PC-3 (cell line): ENCODE results near the gene TPD52L1. TPM values are rescaled to one million over a fixed set of nuclear protein-coding genes. Genes with fewer than 3 reads are reported as not detected.

Experiments used
- ATAC-seq: fragments of 200-7000 bp; cut with Tn5 transposase; 2 replicates; pipeline ENCODE4 v1.9.1; 2020; ENCODE audit warnings: mild to moderate bottlenecking, moderate library complexity
- BruUV-seq: library from RNA; stranded (reverse); fragments of 400-500 nt; replicated peaks from 2 replicates; lab custom pipeline; 2021; lab: Mats Ljungman, UMichigan
- CTCF ChIA-PET: fragments of 300-600 bp; sonication (Branson Sonifier 250); formaldehyde crosslinking; loops from one replicate; lab custom pipeline; 2022; ENCODE audit warnings: antibody characterized with exemption; lab: Charles Lee
- POLR2A ChIA-PET: fragments of 300-600 bp; sonication (Branson Sonifier 250); formaldehyde crosslinking; loops from one replicate; lab custom pipeline; 2022; ENCODE audit warnings: antibody characterized with exemption; ENCODE audit not compliant: unreplicated experiment; lab: Charles Lee
- DNase-seq: peaks from one replicate; pipeline ENCODE4 v3.0.0-alpha.2; 2015
- H2AFZ ChIP-seq: fragments of 300-600 bp; sonication (generic); 2 replicates; pipeline ENCODE4 v1.6.0; 2016; ENCODE audit warnings: antibody characterized with exemption, low read length
- H3F3A ChIP-seq: fragments of 300-600 bp; sonication (generic); one replicate; pipeline ENCODE4 v1.6.0; 2017; ENCODE audit warnings: antibody characterized with exemption, low read length, control low read depth, mild to moderate bottlenecking; ENCODE audit not compliant: unreplicated experiment
- H3K27ac ChIP-seq: fragments of 300-600 bp; sonication (generic); 2 replicates; pipeline ENCODE4 v1.5.1; 2016; ENCODE audit warnings: mild to moderate bottlenecking, low read length
- H3K27me3 ChIP-seq: fragments of 300-600 bp; sonication (generic); 2 replicates; pipeline ENCODE4 v1.6.1; 2016; ENCODE audit warnings: low read length, mixed read lengths
- H3K36me3 ChIP-seq: fragments of 300-600 bp; sonication (generic); 2 replicates; pipeline ENCODE4 v1.6.1; 2016; ENCODE audit warnings: low read depth, mixed run types, low read length, mixed read lengths
- H3K4me1 ChIP-seq: fragments of 300-600 bp; sonication (generic); 2 replicates; pipeline ENCODE4 v1.5.1; 2016; ENCODE audit warnings: low read length; ENCODE audit not compliant: insufficient read depth
- H3K4me2 ChIP-seq: fragments of 300-600 bp; sonication (generic); 2 replicates; pipeline ENCODE4 v1.6.0; 2016; ENCODE audit warnings: low read length
- H3K4me3 ChIP-seq: fragments of 300-600 bp; sonication (generic); 2 replicates; pipeline ENCODE4 v1.5.1; 2016; ENCODE audit warnings: mild to moderate bottlenecking, low read length, mixed read lengths
- H3K79me2 ChIP-seq: fragments of 300-600 bp; sonication (generic); 2 replicates; pipeline ENCODE4 v1.6.1; 2017; ENCODE audit warnings: low read length, mixed read lengths
- H3K9ac ChIP-seq: fragments of 300-600 bp; sonication (generic); 2 replicates; pipeline ENCODE4 v1.6.0; 2016; ENCODE audit warnings: mild to moderate bottlenecking, low read length
- H3K9me2 ChIP-seq: fragments of 300-600 bp; sonication (generic); replicated peaks from 2 replicates; pipeline ENCODE4 v1.6.1; 2016; ENCODE audit warnings: mixed run types, low read length, mixed read lengths
- H3K9me3 ChIP-seq: fragments of 300-600 bp; sonication (generic); 2 replicates; pipeline ENCODE4 v1.6.1; 2016; ENCODE audit warnings: low read length, mixed read lengths
- H4K20me1 ChIP-seq: fragments of 300-600 bp; sonication (generic); 2 replicates; pipeline ENCODE4 v1.6.1; 2016; ENCODE audit warnings: low read length, mixed read lengths
- EZH2 ChIP-seq: fragments of 300-600 bp; sonication (generic); IDR thresholded peaks from one replicate; pipeline ENCODE4 v1.6.1; 2017; ENCODE audit warnings: antibody characterized with exemption, mild to moderate bottlenecking, low read length; ENCODE audit not compliant: unreplicated experiment
- EZH2phosphoT487 ChIP-seq: fragments of 300-600 bp; sonication (generic); IDR thresholded peaks from 2 replicates; pipeline ENCODE4 v1.6.1; 2018; ENCODE audit warnings: mild to moderate bottlenecking, antibody characterized with exemption, low read length, borderline replicate concordance
- intact Hi-C: fragments of 100-400 bp; cut with micrococcal nuclease; formaldehyde crosslinking; loops from 2 replicates; pipeline ENCODE4 v1.9.0; 2023
- total RNA-seq: library from RNA; depleted of rRNA; stranded (reverse); fragments of >200 nt; gene quantifications from 2 replicates; pipeline ENCODE4 v1.2.3, GENCODE V29; 2014
- TF ChIP-seq, protein P1 (sequence below): fragments of 300-600 bp; sonication (generic); conservative IDR thresholded peaks from 2 replicates; pipeline ENCODE4 v1.5.1; 2017; ENCODE audit warnings: antibody characterized with exemption, low read depth, mild to moderate bottlenecking, low read length

Gene TPD52L1
- total RNA-seq, 1 experiment from 2014 or later: 39.4 TPM

DNA sequence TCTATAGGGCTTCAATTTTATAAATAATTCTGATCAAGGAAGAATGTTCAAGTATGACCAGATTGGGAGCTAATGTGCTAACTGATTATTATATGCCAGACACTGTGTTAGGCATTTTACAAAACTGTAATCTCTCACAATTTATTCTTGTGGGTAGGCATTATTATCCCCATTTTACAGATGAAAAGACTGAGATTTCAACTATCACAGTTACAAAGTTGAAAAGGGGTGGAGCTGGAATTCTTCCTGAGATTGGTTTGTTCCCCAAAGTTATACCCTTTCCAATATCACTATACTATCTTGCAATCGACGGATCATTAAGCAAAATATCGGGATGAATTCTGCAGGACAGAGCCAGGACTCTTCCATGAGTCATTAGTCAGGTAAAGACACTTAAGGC is 57.1 kb downstream of the TPD52L1 start:
- Histone ChIP-seq H4K20me1 (no peaks in the 10 kb centered on the region), H3K4me1 (no peaks in the 10 kb centered on the region; the same call in 1 of the 2 replicates), H3K27me3 (no peaks in the 10 kb centered on the region), H2AFZ (no peak overlapping the region), H3K9me2 (no peaks in the 10 kb centered on the region), H3K9me3 (no peaks in the 10 kb centered on the region), H3K36me3 (no peaks in the 10 kb centered on the region), H3K27ac (no peak overlapping the region), H3K4me2 (no peak overlapping the region), H3K9ac (no peak overlapping the region), H3K79me2 (no peaks in the 10 kb centered on the region), H3F3A (no peaks in the 10 kb centered on the region), H3K4me3 (no peak overlapping the region)
- ATAC-seq: no peak
- no peak for TF ChIP-seq EZH2
- TF ChIP-seq EZH2phosphoT487: no peak
- TF ChIP-seq, protein P1, sequence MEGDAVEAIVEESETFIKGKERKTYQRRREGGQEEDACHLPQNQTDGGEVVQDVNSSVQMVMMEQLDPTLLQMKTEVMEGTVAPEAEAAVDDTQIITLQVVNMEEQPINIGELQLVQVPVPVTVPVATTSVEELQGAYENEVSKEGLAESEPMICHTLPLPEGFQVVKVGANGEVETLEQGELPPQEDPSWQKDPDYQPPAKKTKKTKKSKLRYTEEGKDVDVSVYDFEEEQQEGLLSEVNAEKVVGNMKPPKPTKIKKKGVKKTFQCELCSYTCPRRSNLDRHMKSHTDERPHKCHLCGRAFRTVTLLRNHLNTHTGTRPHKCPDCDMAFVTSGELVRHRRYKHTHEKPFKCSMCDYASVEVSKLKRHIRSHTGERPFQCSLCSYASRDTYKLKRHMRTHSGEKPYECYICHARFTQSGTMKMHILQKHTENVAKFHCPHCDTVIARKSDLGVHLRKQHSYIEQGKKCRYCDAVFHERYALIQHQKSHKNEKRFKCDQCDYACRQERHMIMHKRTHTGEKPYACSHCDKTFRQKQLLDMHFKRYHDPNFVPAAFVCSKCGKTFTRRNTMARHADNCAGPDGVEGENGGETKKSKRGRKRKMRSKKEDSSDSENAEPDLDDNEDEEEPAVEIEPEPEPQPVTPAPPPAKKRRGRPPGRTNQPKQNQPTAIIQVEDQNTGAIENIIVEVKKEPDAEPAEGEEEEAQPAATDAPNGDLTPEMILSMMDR: no peak
- ChIA-PET CTCF (no interaction called here), POLR2A (no interaction called here)
- no TSS peak for BruUV-seq
- intact Hi-C loops: no loop called here
- DNase-seq: no peak

DNA sequence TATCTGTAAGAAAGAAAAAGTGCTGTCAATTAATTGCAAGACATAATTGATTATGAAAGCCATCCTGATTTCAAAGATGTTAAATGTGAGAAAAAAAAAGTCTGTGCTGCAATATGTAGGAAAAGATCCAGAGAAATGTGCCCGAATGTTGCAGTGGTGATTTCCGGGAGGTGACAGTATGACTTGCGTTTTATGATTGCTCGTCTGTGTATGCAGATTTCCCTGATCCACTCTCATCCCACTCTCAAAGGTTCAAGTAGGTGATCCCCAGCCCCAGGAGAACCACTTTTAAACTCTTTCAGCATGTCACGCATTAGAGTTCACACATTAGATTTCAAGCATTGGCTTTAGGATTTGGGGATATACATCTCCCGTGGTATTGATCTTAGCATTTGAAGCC is 57.8 kb downstream of the TPD52L1 start:
- no peaks in the 10 kb centered on the region for H3K79me2 ChIP-seq
- H3K4me1 ChIP-seq: no peaks in the 10 kb centered on the region; the same call in 1 of the 2 replicates
- CTCF ChIA-PET: no interaction called here
- intact Hi-C loops: no loop called here
- no peak overlapping the region for H3K4me3 ChIP-seq
- no peaks in the 10 kb centered on the region for H3K9me3 ChIP-seq
- no peaks in the 10 kb centered on the region for H4K20me1 ChIP-seq
- no peak for TF ChIP-seq EZH2phosphoT487
- no peak for TF ChIP-seq EZH2
- TF ChIP-seq, protein P1: no peak
- no peak overlapping the region for H3K9ac ChIP-seq
- H3K9me2 ChIP-seq: no peaks in the 10 kb centered on the region
- H3K36me3 ChIP-seq: no peaks in the 10 kb centered on the region
- BruUV-seq: no TSS peak
- no peak overlapping the region for H2AFZ ChIP-seq
- POLR2A ChIA-PET: no interaction called here
- no peak for ATAC-seq
- H3K27me3 ChIP-seq: no peaks in the 10 kb centered on the region
- no peaks in the 10 kb centered on the region for H3F3A ChIP-seq
- no peak overlapping the region for H3K4me2 ChIP-seq
- H3K27ac ChIP-seq: no peak overlapping the region
- DNase-seq: no peak

DNA sequence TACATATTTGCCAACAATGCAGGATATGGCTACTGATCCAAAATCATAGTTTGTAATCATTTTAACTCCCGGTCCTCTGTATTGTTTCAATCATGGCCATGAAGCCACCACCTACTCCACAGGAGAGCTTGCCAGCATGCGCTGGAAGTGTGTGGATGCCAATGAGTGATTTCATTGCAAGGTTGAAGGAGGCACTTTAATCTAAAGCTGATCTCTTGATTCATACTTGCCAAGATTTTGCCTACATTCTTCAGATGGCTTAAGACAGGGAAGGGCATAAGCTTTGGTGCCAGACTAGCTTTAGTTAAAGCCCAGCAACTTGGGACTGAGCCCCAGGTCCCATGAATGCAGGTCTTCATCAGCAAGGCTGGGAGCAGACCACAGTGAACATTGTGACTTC is 58.8 kb downstream of the TPD52L1 start:
- DNase-seq (no peak), ATAC-seq (no peak)
- ChIA-PET CTCF (no interaction called here), POLR2A (no interaction called here)
- no peak overlapping the region for H3K9ac ChIP-seq
- no peaks in the 10 kb centered on the region for H3K27me3 ChIP-seq
- H2AFZ ChIP-seq: no peak overlapping the region
- H3K4me1 ChIP-seq: no peaks in the 10 kb centered on the region; the same call in 1 of the 2 replicates
- H3K4me3 ChIP-seq: no peak overlapping the region
- H4K20me1 ChIP-seq: no peaks in the 10 kb centered on the region
- no peak overlapping the region for H3K4me2 ChIP-seq
- intact Hi-C loops: no loop called here
- H3K36me3 ChIP-seq: no peaks in the 10 kb centered on the region
- no peaks in the 10 kb centered on the region for H3K9me2 ChIP-seq
- H3K79me2 ChIP-seq: no peaks in the 10 kb centered on the region
- no peaks in the 10 kb centered on the region for H3K9me3 ChIP-seq
- no peak overlapping the region for H3K27ac ChIP-seq
- no peaks in the 10 kb centered on the region for H3F3A ChIP-seq
- no TSS peak for BruUV-seq
- TF ChIP-seq, protein P1: no peak
- TF ChIP-seq EZH2phosphoT487: no peak
- TF ChIP-seq EZH2: no peak
